GM20000 (cell line): ENCODE measurements around the gene MYCN.
"Not testable (repeated sequence)": the region's sequence is repeated elsewhere in the genome, so short reads cannot be mapped to it uniquely, and the experiment has no call there.

Source experiments
- DNase-seq: peaks from one replicate; pipeline ENCODE4 v3.0.0; 2012; ENCODE audit warnings: low spot score
- CTCF ChIP-seq: IDR thresholded peaks from 2 replicates; pipeline ENCODE4 v1.5.1; 2012; ENCODE audit warnings: mild to moderate bottlenecking, control low read depth; ENCODE audit errors: extremely low read depth, missing control alignments

Gene MYCN

DNA sequence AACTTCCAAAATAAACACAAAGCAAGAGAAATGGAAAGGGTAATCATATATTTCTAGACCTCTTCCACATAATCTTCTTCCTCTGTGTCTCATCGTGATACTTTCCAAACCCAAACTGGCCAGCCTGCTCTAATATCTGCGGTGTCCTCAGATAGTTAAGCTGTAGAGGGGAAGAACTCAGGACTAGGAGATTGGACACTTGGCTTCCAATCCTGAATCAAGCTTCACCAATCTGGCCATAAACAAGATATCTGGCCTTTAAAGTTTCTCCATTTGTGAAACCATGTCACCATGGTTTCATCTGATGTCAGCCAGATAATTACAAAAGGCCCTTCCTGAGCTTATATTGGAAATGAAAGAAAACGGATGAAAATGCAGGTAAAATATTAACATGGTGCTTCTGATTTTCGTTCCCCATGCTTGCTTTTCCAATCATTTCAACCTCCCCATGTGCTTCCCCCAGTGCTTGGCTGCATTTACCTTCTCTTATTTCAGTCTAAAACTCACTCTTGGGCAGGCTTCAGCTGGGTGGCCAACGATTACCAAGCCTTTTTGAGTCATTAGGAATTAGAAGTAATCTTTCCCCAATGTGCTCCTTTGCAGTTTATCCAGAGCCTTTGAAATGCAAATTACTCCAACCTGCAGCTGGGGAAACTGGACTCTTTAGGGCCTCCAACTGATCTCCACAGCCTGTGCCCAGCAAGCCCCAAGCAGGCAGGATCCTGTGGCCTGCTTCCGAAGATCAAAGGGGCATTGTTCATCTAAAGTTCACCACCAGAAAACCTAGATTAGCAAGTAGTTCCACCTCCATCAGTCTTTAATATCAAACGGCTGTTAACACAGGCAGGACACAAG, 44.5 kb upstream of the MYCN start:
- DNase-seq = no peak
- TF ChIP-seq CTCF = no peak

- no peak for TF ChIP-seq CTCF
- DNase-seq = no peak
Measured at GRCh38 chr2:15896859-15897258, 43.5 kb upstream of the MYCN start.

GRCh38 chr2:15897431-15898098, 42.8 kb upstream of the MYCN start:
- no peak for TF ChIP-seq CTCF
- DNase-seq = no peak

DNA sequence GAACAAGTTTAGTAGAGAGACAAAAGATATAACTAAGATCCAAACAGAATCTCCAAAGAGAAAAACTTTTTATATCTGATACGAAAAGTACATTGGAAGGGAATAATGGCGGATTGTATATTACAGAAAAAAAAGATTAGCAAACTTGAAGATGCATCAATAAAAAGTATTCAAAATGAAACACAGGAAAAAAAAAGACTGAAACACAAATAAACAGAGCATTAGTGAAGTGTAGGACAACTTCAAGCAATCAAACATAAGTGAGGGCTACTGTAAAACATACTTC, 41.1 kb upstream of the MYCN start:
- DNase-seq = no peak

DNA sequence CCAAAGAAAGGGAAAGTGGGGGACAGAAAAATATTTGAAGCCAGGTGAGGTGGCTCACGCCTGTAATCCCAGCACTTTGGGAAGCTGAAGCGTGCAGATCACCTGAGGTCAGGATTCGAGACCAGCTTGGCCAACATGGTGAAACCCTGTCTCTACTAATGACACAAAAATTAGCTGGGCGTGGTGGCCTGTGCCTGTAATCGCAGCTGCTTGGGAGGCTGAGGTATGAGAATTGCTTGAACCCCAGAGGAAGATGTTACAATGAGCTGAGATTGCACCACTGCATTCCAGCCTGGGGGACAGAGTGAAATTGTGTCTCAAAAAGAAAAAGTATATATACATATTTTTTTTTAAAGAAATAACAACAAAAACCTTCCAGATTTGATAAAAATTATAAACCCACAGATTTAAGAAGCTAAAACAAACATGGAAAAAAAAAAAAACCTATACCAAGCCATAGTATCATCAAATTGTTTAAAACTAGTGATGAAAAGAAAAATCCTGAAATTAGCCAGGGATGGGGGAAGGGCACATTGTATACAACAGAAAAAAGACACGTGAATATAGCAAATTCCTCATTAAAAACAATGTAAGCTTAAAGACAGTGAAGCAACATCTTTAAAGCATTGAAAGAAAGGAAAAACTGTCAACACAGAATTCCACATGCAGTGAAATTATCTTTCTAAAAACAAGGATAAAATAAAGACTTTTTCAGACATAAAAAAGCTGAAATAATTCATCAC, 40.4 kb upstream of the MYCN start:
- TF ChIP-seq CTCF = no peak
- DNase-seq = no peak

More for the DNA sequence above, 41.1 kb upstream of the MYCN start:
- TF ChIP-seq CTCF = no peak

- no peak for TF ChIP-seq CTCF
- no peak for DNase-seq
Measured at GRCh38 chr2:15901095-15901807, 39.1 kb upstream of the MYCN start.

- DNase-seq = no peak
- TF ChIP-seq CTCF = no peak
Measured at GRCh38 chr2:15901808-15902130, 38.6 kb upstream of the MYCN start.

- not testable (repeated sequence) for DNase-seq
Measured at GRCh38 chr2:15903910-15904309, 36.4 kb upstream of the MYCN start.
